Immature natural killer cell (primary cell): ENCODE results near the gene NT5C1B. TPM values are rescaled to one million over a fixed set of nuclear protein-coding genes. Genes with fewer than 3 reads are reported as not detected.
"Not testable (repeated sequence)": the region's sequence is repeated elsewhere in the genome, so short reads cannot be mapped to it uniquely, and the experiment has no call there.

Experiments
- DNase-seq, 3 donors: peaks; one replicate each; pipeline ENCODE4 v3.0.0; 2022; ENCODE audit warnings: mixed read lengths in 1 of 3
- H3K27ac Mint-ChIP-seq, 6 donors: one replicate each; pipeline ENCODE4 v1.8.0; 2020; ENCODE audit warnings: mixed read lengths in 6 of 6, mild to moderate bottlenecking in 5 of 6, inconsistent platforms in 4 of 6, moderate library complexity in 3 of 6
- H3K27me3 Mint-ChIP-seq, 3 donors: one replicate each; pipeline ENCODE4 v1.8.0; 2020 to 2021; ENCODE audit warnings: low read depth in 3 of 3, mild to moderate bottlenecking in 3 of 3, mixed read lengths in 3 of 3, moderate library complexity in 3 of 3, inconsistent platforms in 1 of 3
- H3K36me3 Mint-ChIP-seq, 3 donors: one replicate each; pipeline ENCODE4 v1.8.0; 2020; ENCODE audit warnings: mixed read lengths in 3 of 3, inconsistent platforms in 2 of 3, mild to moderate bottlenecking in 2 of 3
- H3K4me1 Mint-ChIP-seq, 2 donors: one replicate each; pipeline ENCODE4 v1.8.0; 2020; ENCODE audit warnings: inconsistent platforms in 2 of 2, mild to moderate bottlenecking in 2 of 2, mixed read lengths in 2 of 2, moderate library complexity in 1 of 2
- H3K4me3 Mint-ChIP-seq, 5 donors: one replicate each; pipeline ENCODE4 v1.8.0; 2020; ENCODE audit warnings: mild to moderate bottlenecking in 5 of 5, mixed read lengths in 5 of 5, inconsistent platforms in 3 of 5, moderate library complexity in 3 of 5
- H3K9me3 Mint-ChIP-seq, 6 donors: one replicate each; pipeline ENCODE4 v1.8.0; 2020; ENCODE audit warnings: mild to moderate bottlenecking in 6 of 6, mixed read lengths in 6 of 6, inconsistent platforms in 4 of 6, moderate library complexity in 3 of 6
- polyA plus RNA-seq, 3 donors: library from polyadenylated mRNA; unstranded; fragments of 300-500 nt; fragmentation: Illumina TruSeq; gene quantifications; one replicate each; pipeline ENCODE4 v1.2.3, GENCODE V29; 2021

The NT5C1B gene
- polyA plus RNA-seq, result under 1 TPM in 2 of 3 donors, not detected in 1; 0.21 to 0.61 TPM

DNA sequence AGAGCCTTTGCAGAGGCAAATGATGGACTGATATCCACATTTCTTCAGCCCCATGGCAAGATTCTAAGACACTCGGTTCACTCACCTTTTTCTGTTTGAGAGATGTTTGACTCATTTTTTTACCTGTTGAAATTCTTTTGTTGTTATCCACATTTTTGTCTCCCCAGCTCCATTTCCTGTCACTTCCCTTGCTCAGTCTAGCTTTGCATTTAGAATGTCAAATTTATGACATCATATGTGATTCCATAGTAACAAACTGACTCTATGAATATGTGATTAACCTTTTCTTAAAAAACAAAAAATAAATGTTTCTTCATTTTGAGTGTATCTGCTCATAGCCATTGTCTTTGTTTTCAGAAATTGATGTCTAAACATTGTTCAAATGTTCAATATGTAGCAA is at the start of gene NT5C1B:
TSS of gene NT5C1B (minus strand) at position 216 of the 400 bp plus-strand sequence. CDS start at position 115, 101 bp downstream.
- Mint-ChIP-seq H3K27ac (no peak within 1 kb of the TSS), H3K9me3 (peaks cover 0 to 4% (median 0%) of the 10 kb centered on the region in 6 donors), H3K4me3 (no peak within 1 kb of the TSS), H3K27me3 (no peaks in the 10 kb centered on the region), H3K4me1 (peaks cover 0 to 13% of the 10 kb centered on the region in 2 donors), H3K36me3 (peaks cover 3 to 15% (median 13%) of the 10 kb centered on the region in 3 donors)
- no peak for DNase-seq

DNA sequence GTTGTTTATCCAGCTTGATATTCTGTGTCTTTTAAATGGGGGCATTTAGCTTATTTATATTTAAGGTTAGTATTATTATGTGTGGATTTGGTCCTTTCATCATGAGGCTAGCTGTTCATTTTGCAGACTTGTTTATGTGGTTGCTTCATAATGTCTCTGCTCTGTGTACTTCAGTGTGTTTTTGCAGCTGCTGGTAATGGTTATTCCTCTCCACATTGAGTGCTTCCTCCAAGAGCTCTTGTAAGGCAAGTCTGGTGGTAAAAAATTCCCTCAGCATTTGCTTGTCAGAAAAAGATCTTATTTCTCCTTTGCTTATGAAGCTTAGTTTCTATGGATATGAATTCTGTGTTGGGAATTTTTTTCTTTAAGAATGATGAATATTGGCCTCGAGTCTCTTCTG is 47.8 kb upstream of the NT5C1B start:
- Mint-ChIP-seq H3K27me3 (peaks cover 0 to 4% (median 2%) of the 10 kb centered on the region in 3 donors), H3K27ac (no peak overlapping the region), H3K36me3 (peaks cover 8 to 27% (median 14%) of the 10 kb centered on the region in 3 donors), H3K9me3 (peaks cover 37 to 63% (median 45%) of the 10 kb centered on the region in 6 donors), H3K4me3 (no peak overlapping the region), H3K4me1 (peaks cover 0 to 3% of the 10 kb centered on the region in 2 donors)
- no peak for DNase-seq

DNA sequence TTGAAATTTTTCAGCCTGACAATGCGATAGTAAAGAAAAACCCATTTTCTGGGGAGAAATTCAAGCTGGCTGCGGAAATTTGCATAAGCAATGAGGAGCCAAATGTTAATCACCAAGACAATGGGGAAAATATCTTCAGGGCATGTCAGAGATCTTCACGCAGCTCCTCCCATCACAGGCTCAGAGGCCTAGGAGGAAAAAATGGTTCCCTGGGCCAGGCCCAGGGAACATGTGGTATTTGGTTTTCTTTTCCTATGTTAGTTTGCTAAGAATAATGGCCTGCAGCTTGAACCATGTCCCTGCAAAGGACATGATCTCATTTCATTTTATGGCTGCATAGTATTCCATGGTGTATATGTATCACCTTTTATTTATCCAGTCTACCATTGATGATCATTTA is 43.3 kb upstream of the NT5C1B start:
- DNase-seq, H3K4me3 Mint-ChIP-seq, H3K27me3 Mint-ChIP-seq, H3K4me1 Mint-ChIP-seq, H3K27ac Mint-ChIP-seq: not testable (repeated sequence)
- Mint-ChIP-seq H3K9me3 (peaks cover 32 to 54% (median 42%) of the 10 kb centered on the region in 6 donors), H3K36me3 (peaks cover 5 to 18% (median 12%) of the 10 kb centered on the region in 3 donors)

DNA sequence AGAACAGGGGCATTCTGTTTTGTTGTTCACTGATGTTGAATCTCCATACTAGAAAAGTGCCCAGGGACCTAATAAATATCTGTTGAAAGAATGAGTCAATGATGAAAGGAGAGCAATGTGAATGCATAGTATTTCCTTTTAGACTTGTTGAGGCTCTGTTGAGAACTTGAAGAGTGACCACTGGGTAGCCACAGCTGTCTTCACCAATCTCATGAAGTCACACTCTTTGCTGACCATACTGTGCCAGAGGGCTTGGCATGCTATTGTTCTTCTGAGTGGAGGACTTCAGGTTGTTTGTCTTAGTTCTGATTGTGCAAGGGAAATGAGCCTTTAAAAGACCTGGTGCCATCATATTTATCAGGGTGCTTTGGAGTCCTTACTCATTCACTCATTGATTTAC is 41.6 kb upstream of the NT5C1B start:
- peaks cover 17 to 36% (median 27%) of the 10 kb centered on the region in 6 donors for H3K9me3 Mint-ChIP-seq
- H3K27ac Mint-ChIP-seq, result no peak overlapping the region
- H3K36me3 Mint-ChIP-seq, result peaks cover 0 to 11% (median 5%) of the 10 kb centered on the region in 3 donors
- peaks cover 0 to 3% of the 10 kb centered on the region in 2 donors for H3K4me1 Mint-ChIP-seq
- no peak for DNase-seq
- no peak overlapping the region for H3K4me3 Mint-ChIP-seq
- peaks cover 0 to 2% (median 0%) of the 10 kb centered on the region in 3 donors for H3K27me3 Mint-ChIP-seq

DNA sequence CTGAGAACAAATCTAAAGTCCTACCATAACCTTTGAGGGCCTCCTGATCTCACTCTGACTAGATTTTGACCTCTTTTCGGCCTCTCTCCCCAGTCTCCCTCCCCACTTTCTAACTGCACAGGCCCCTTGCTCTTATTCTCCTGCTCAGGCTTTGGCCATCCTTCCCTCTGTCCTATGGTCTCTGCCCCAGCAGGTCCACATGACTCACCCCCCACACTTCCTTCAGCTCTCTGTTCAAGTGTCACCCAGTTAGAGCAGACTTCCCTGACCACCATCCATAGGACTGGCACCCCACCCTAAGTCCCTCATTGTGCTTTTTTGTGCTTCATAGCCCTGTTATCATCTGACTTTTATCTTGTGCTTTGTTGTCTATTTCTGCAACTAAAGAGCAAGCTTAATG is 41.2 kb upstream of the NT5C1B start:
- H3K27ac Mint-ChIP-seq, result no peak overlapping the region
- no peak overlapping the region for H3K4me3 Mint-ChIP-seq
- peaks cover 0 to 11% (median 5%) of the 10 kb centered on the region in 3 donors for H3K36me3 Mint-ChIP-seq
- H3K9me3 Mint-ChIP-seq, result peaks cover 16 to 33% (median 24%) of the 10 kb centered on the region in 6 donors
- peaks cover 0 to 2% (median 0%) of the 10 kb centered on the region in 3 donors for H3K27me3 Mint-ChIP-seq
- H3K4me1 Mint-ChIP-seq, result peaks cover 0 to 3% of the 10 kb centered on the region in 2 donors
- no peak for DNase-seq

DNA sequence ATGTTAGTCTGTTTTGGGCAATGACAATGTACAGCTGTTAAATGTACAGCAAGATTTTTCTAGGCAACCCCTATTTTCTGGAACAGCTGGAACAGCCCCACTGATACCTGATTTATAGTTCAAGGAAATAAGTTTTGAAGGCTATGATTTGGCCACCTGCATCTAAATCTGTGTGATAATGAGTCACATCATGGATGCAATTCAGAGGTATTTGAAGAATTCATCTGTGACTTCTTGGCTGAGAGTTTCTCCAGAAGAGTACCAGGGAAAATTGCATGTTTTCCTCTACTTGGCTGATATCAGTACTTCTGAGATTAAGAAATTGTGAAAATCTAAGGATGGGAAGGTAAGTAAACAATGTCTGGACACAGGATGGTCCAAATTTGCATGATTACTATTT is 40.7 kb upstream of the NT5C1B start:
- peaks cover 0 to 11% (median 5%) of the 10 kb centered on the region in 3 donors for H3K36me3 Mint-ChIP-seq
- H3K9me3 Mint-ChIP-seq, result peaks cover 16 to 29% (median 21%) of the 10 kb centered on the region in 6 donors
- H3K27me3 Mint-ChIP-seq, result peaks cover 0 to 2% (median 0%) of the 10 kb centered on the region in 3 donors
- no peak overlapping the region for H3K27ac Mint-ChIP-seq
- no peak overlapping the region for H3K4me3 Mint-ChIP-seq
- DNase-seq, result no peak
- H3K4me1 Mint-ChIP-seq, result peaks cover 0 to 3% of the 10 kb centered on the region in 2 donors

DNA sequence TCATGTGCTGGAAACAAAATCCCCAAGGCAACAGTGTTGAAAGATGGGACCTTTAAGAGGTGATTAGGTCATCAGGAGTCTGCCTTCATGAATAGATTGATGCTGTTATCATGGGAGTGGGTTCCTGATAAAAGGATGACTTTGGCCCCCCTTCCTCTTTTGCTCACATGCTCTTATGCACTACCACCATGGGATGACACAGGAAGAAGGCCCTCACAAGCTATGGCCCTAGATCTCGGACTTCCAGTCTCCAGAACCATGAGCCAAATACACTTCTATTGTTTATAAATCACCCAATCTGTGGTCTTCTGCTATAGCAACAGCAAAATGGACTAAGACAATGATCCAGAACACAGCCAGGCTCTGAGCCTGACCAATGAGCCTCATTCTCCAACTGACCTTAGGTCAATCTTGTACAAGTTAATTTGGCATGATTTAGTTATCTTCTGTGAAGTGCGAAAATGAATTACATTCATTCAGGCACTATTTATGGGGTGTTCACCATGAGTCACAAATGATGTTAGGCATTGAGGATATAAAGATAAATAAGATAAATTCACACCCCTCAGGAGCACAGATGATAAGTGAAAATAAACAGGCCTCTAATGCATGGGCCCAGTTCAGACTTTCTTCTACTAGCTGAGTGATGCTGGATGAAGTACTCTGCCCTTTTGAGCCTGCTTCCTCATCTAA is 37.7 kb upstream of the NT5C1B start:
- Mint-ChIP-seq H3K4me1 (no peaks in the 10 kb centered on the region), H3K27ac (no peak overlapping the region), H3K9me3 (peaks cover under 1 to 14% (median 2%) of the 10 kb centered on the region in 6 donors), H3K36me3 (peaks cover 0 to 8% (median 2%) of the 10 kb centered on the region in 3 donors), H3K4me3 (no peak overlapping the region), H3K27me3 (peaks cover 0 to 3% (median 0%) of the 10 kb centered on the region in 3 donors)
- DNase-seq, result no peak

DNA sequence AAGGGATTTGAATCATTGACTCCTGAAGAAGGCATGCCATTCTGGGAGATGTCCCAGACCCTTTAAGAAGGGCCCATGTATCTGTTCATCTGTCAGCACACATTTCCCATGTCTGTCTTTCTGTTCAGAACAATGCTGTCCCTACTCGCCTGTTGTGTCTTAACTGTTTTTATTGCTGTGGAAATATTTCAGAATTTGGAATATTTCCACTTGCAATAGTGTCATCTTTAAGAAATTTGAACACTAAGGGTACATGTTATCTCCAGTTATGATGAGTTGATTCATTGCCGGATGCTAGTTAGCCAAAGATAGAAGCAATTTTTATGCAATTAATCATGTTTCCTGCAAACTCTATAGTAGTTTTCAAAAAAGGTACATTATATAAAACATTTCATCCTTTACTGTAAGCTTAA is 36.9 kb upstream of the NT5C1B start:
- Mint-ChIP-seq H3K36me3 (peaks cover 0 to 8% (median 0%) of the 10 kb centered on the region in 3 donors), H3K9me3 (peaks cover 0 to 8% (median 0%) of the 10 kb centered on the region in 6 donors), H3K4me3 (no peak overlapping the region), H3K4me1 (no peaks in the 10 kb centered on the region), H3K27ac (no peak overlapping the region), H3K27me3 (peaks cover 0 to 4% (median 0%) of the 10 kb centered on the region in 3 donors)
- DNase-seq, result no peak

DNA sequence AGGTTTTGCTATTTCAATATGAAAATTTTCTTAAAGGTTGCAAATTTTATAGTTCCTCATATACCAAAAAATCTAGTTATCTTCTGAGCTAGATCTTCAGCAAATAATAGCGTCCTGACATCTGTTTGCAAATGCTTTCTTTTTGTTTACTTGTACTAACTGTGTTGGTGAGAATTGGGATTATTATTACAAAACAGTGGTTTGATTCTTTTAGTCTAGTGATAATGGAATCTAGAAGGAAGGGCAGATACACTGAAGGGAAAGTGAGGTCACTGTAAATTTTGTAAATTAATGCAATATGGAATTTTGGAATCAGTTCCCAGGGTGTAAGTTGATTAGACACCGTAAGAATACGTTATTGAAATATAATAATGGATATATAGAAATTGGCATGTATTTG is 36.2 kb upstream of the NT5C1B start:
- Mint-ChIP-seq H3K4me3 (no peak overlapping the region), H3K27ac (no peak overlapping the region), H3K4me1 (no peaks in the 10 kb centered on the region), H3K9me3 (peaks cover 0 to 1% (median 0%) of the 10 kb centered on the region in 6 donors), H3K27me3 (peaks cover 0 to 8% (median 0%) of the 10 kb centered on the region in 3 donors), H3K36me3 (peaks cover 0 to 2% (median 0%) of the 10 kb centered on the region in 3 donors)
- DNase-seq, result no peak

DNA sequence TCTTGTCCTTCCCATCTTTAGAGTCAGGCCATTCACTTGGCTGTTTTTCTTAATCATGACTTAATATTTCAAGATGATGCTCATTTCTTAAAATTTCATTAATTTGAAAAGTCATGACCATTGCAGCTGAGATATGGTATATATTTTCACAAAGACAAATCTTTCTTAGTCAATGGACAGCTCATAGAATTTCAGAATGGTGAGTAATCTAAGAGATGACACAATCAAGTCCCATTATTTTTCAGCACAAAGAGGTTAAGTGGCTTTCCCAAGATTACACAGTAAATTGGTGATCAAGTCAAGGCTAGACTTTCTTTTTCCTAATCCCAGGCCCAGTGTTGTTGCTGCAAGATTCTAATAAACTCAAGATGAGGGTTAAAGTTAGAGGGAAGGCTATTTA is 34.4 kb upstream of the NT5C1B start:
- Mint-ChIP-seq H3K9me3 (peaks cover 0 to 3% (median under 1%) of the 10 kb centered on the region in 6 donors), H3K4me3 (no peak overlapping the region), H3K27ac (no peak overlapping the region), H3K4me1 (no peaks in the 10 kb centered on the region), H3K36me3 (peaks cover 0 to 4% (median 4%) of the 10 kb centered on the region in 3 donors), H3K27me3 (peaks cover 0 to 8% (median 0%) of the 10 kb centered on the region in 3 donors)
- DNase-seq, result no peak

DNA sequence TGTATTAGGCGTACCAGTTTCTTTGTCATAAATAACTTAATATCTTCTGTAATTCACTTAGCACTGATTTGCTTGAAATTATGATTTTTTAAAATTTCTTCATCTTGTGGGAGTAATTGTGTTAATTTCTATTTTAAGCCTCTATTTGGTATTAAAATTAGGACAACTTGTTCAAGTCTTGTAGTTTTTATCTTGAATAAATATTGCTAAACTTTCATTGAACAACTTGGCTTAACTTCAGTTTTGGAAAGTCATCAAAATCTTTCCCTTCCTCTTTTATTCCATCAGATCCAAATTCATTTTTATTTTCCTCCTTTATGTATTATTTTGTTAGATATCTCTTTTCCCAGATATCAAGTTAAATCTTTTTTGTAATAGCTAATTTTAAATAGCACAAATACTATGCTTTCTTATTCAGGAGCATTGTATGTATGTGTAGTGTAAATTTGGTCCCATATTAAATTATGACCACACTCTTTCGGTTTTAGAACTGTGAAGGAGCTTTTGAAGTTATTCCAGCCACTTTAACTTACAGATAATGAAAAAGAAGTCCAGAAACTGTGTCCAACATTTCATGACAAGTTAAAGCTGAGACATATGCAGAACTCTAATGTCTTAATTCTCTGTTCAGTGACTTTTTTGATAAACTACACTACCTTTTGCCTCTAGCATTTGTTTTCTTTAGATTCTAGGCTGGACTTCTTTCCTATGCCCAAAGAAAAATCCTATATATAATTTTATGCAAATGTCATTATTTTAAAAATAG is 31.7 kb upstream of the NT5C1B start:
- Mint-ChIP-seq H3K4me1 (no peaks in the 10 kb centered on the region), H3K9me3 (peaks cover 0 to 4% (median under 1%) of the 10 kb centered on the region in 6 donors), H3K4me3 (no peak overlapping the region), H3K27ac (no peak overlapping the region), H3K27me3 (peaks cover 0 to 6% (median 0%) of the 10 kb centered on the region in 3 donors), H3K36me3 (peaks cover 0 to 4% (median 4%) of the 10 kb centered on the region in 3 donors)
- DNase-seq, result no peak

DNA sequence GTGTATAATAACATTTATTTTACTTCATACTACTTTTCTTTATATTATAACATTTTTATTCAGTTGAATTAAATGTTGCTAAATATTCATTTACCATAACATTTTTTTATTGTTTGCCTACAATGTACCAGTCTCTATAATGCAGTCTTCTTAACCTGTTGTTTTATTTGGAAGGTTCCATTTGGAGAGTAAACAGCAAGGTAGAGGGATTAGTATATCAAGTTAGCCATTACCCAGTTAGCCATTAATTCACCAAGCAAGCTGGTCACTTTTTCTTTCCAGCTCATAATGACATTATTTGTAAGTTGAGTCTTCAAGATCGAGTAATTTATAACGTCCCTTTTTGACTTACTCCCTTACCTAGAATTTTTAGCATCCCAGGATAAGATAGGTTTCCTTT is 29.7 kb upstream of the NT5C1B start:
- DNase-seq, result no peak
- Mint-ChIP-seq H3K4me1 (no peaks in the 10 kb centered on the region), H3K27ac (no peak overlapping the region), H3K9me3 (peaks cover 0 to 11% (median 3%) of the 10 kb centered on the region in 6 donors), H3K36me3 (peaks cover 4 to 8% (median 4%) of the 10 kb centered on the region in 3 donors), H3K4me3 (no peak overlapping the region), H3K27me3 (peaks cover 0 to 6% (median 0%) of the 10 kb centered on the region in 3 donors)

DNA sequence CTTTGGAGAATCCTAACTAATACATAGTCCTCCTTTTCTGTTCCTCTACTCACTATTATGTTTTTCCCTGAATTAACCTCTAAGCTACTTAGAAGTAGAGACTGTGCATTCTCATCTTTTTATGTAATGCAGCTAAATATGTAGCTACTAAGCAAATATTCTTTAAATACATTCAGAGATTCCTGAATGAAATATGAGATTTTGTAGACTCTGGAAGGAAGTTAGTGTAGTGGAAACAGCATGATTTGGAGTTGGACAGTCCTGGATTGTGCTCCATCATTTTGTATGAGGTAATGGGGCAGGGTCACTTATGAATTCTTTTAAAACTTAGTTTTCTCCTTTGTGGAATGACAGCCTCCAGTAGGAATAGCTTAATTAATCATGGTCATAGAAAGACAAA is 24.7 kb upstream of the NT5C1B start:
- H3K4me1 Mint-ChIP-seq, result no peaks in the 10 kb centered on the region
- peaks cover 0 to 9% (median under 1%) of the 10 kb centered on the region in 6 donors for H3K9me3 Mint-ChIP-seq
- H3K36me3 Mint-ChIP-seq, result peaks cover 0 to 4% (median 4%) of the 10 kb centered on the region in 3 donors
- no peak for DNase-seq
- no peak overlapping the region for H3K4me3 Mint-ChIP-seq
- no peak overlapping the region for H3K27ac Mint-ChIP-seq
- H3K27me3 Mint-ChIP-seq, result no peaks in the 10 kb centered on the region

DNA sequence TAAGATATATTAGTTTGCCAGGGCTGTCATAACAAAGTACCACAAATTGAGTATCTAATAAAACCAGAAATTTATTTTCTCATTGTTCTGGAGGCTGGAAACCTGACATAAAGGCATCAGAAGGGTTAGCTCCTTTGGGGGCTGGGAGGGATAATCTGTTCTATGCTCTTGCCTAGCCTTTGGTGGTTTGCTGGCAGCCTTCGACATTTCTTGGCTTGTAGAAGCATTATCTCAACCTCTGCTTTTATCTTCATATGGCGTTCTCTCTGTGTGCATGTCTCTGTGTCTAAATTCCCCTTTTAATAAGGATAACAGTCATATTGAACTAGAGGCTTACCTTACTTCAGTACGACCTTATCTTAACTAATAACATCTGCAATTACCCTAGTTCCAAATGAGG is 22.8 kb upstream of the NT5C1B start:
- H3K27ac Mint-ChIP-seq, result no peak overlapping the region
- H3K4me1 Mint-ChIP-seq, result no peaks in the 10 kb centered on the region
- peaks cover 0 to 7% (median 0%) of the 10 kb centered on the region in 6 donors for H3K9me3 Mint-ChIP-seq
- H3K36me3 Mint-ChIP-seq, result peaks cover 0 to 4% (median 4%) of the 10 kb centered on the region in 3 donors
- peaks cover 0 to 2% (median 0%) of the 10 kb centered on the region in 3 donors for H3K27me3 Mint-ChIP-seq
- no peak overlapping the region for H3K4me3 Mint-ChIP-seq
- DNase-seq, result no peak
